C4-2B (cell line): ENCODE measurements around the gene SUMF1.

Source experiments
- H3K27ac ChIP-seq: fragments of 450-650 bp; 2 replicates; pipeline ENCODE4 v1.5.1; 2017
- CTCF ChIP-seq: fragments of 450-650 bp; conservative IDR thresholded peaks from 2 replicates; pipeline ENCODE4 v1.5.1; 2017; ENCODE audit warnings: mild to moderate bottlenecking
- ZFX ChIP-seq: fragments of 450-650 bp; IDR thresholded peaks from 2 replicates; pipeline ENCODE4 v1.6.1; 2017

Gene SUMF1

GRCh38 chr3:4356546-4357410, 110.3 kb downstream of the SUMF1 start:
- H3K27ac ChIP-seq = no peak overlapping the region
- no peak for TF ChIP-seq CTCF
- no peak for TF ChIP-seq ZFX

- H3K27ac ChIP-seq = no peak overlapping the region
- TF ChIP-seq ZFX (no peak), CTCF (no peak)
Observed at GRCh38 chr3:4356220-4356540, 110.9 kb downstream of the SUMF1 start.

- H3K27ac ChIP-seq = no peak overlapping the region
- TF ChIP-seq CTCF (no peak), ZFX (no peak)
Observed at GRCh38 chr3:4355401-4356219, 111.5 kb downstream of the SUMF1 start.

- no peak overlapping the region for H3K27ac ChIP-seq
- TF ChIP-seq ZFX = no peak
- no peak for TF ChIP-seq CTCF
Observed at GRCh38 chr3:4351872-4352271, 115.2 kb downstream of the SUMF1 start.

GRCh38 chr3:4351164-4351855, 115.8 kb downstream of the SUMF1 start:
- H3K27ac ChIP-seq = no peak overlapping the region
- TF ChIP-seq ZFX = no peak
- TF ChIP-seq CTCF = peak; percentile 39

GRCh38 chr3:4350789-4351163, 116.3 kb downstream of the SUMF1 start:
- H3K27ac ChIP-seq = no peak overlapping the region
- TF ChIP-seq CTCF = peak; percentile 76
- TF ChIP-seq ZFX = no peak

- TF ChIP-seq ZFX = no peak
- TF ChIP-seq CTCF = no peak
- no peak overlapping the region for H3K27ac ChIP-seq
Observed at GRCh38 chr3:4343258-4343657, 123.8 kb downstream of the SUMF1 start.
